Measurements from ENCODE around the gene PUS10.
"Not testable (repeated sequence)": the region's sequence is repeated elsewhere in the genome, so short reads cannot be mapped to it uniquely, and the experiment has no call there.

PUS10 gene, protein sequence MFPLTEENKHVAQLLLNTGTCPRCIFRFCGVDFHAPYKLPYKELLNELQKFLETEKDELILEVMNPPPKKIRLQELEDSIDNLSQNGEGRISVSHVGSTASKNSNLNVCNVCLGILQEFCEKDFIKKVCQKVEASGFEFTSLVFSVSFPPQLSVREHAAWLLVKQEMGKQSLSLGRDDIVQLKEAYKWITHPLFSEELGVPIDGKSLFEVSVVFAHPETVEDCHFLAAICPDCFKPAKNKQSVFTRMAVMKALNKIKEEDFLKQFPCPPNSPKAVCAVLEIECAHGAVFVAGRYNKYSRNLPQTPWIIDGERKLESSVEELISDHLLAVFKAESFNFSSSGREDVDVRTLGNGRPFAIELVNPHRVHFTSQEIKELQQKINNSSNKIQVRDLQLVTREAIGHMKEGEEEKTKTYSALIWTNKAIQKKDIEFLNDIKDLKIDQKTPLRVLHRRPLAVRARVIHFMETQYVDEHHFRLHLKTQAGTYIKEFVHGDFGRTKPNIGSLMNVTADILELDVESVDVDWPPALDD

DNA sequence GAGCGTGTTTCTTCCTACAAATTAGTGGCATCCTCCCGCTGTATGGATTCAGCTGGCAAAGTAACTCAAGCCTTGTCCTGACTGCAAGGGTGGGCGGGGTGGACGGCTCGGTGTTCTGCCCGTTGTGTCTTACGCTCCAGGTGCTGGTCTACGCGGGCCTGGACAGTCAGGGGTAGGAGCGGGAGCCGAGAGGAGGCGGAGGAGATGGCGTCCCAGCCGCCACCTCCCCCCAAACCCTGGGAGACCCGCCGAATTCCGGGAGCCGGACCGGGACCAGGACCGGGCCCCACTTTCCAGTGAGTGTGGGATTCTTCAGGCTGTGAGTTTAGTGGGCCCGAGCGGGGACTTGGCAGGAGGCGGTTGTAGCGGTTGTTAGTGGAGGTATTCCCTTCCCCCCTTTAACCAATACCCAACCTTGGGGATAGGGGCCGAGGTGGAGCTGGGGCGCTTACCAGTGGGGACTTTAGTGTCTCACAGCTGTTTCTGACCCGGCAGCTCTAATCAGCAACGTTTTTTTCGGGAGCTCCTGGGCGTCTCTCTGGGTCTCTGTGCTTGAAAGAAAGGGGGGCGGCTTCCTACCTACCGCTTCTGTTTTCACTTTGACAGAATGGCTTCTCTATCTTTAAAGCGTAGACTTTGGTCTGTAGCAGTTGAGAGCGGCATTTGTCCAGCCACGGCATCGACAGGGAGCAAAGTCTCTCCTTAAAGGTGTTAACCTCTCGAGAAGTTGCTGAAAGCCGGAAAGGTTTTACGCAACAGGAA, at the start of gene PUS10, which contains the start of gene PEX13:
Gene PUS10, minus strand, starts transcription at position 700 of the 762 bp plus-strand sequence. CDS start 6,365 bp downstream, outside the sequence.
Gene PEX13, plus strand, starts transcription at position 165 of the 762 bp plus-strand sequence. Its CDS starts 40 bp downstream, at position 205.
- peak; percentile 69 for DNase-seq

DNA sequence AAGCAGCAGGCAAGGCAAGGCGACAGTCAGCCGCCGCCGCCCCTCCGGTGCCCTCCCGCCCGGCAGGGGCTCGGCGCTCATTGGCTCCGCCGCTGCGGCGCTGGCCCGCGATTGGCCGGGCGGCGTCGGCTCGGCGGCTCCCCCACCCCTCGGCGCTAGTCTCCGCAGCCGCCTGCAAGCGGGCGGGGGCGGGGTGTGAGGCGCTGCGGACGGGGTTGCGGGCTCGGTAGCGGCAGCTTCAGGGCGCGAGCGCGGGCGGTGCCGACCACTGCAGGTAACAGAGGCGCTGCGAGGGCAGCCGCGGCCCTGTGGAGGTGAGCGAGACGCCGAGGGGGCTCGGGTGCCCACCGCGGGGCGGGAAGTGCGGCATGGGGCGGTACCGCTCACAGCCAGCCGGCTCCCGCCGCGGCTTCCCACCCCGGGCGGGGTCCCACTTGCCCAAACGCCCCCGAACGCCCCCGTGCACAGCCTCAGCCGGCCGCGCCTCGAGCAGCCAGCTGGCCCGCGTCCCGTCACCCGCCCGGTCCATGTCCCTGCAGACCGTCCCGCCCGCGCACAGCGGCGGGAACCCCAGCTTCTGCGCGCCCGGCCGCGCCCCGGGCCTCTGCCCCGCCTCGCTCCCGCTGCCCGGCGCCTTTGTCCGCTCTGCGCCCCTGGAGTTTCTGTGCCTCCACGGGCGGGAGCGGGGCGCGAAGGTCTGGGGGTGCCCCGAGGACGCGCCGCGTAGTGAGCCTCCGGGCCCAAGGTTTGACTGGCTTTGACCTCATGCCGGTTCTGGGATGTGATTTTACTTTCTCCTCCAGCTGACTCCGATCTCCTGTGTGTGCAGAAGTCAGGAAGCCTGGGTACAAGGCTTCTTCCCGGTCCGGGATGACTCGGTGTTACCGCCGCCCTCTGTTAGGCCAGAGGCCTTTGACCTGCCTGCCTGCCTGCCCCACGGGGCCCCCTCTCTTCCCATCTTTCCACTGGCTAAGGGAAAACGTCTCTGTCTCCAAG, 48.0 kb upstream of the PUS10 start, which contains the start of gene SANBR:
Gene SANBR, plus strand, starts transcription at position 158 of the 996 bp plus-strand sequence. CDS start 4,480 bp downstream, outside the sequence.
- peak; percentile 81 for DNase-seq

DNA sequence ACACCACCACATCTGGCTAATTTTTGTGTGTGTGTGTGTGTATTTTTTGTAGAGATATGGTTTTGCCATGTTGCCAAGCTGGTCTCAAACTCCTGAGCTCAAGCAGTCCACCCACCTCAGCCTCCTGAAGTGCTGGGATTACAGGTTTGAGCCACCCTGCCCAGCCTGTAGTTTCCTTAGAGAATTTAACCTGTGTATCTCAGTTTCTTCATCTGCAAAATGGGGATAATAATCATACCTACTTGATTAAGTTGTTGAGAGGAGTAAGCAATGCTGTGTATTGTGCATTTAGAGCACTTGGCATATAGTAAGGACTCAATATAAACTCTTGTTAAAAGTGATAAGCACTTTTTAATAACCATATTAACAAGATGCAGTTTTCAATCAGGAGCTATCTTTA, 41.3 kb upstream of the PUS10 start:
- no peak for DNase-seq

DNA sequence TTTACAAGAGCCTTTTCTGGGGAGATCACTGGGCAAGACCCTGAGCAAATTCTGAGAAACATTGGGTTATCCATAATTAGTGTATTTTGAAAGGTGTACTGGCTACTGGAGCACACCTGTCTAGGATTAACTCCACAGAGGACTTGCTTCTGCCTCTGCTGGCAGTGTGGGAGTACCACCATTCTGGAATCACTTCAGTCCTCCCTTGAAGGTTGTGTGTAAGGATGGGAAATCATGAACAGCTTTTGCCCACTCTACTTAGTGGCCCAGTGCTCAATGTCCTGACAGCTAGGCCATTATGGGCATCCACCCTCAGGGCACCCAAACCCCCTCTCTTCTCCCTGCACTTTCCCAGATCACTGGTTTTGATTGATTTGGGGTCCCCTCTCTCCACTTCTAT, 39.5 kb upstream of the PUS10 start:
- no peak for DNase-seq

DNA sequence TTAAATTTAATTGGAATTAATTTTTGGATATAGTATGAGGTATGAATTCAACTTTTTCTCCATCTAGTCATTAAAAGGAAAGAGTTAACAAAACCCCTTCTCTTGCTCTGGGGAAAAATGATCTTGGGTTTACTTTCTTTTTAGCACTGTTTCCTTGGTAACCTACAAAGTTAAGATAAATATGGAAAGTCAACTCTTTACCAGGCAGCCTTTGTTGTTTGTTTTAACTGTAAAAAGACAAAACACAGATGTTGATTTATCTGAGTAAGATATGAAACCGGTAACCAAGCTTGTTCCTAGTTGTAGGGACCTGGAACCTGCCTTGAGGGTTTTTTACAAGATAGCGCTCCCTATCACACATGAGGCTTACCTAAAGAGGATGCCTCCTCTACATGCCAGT, 37.5 kb upstream of the PUS10 start:
- DNase-seq: no peak

DNA sequence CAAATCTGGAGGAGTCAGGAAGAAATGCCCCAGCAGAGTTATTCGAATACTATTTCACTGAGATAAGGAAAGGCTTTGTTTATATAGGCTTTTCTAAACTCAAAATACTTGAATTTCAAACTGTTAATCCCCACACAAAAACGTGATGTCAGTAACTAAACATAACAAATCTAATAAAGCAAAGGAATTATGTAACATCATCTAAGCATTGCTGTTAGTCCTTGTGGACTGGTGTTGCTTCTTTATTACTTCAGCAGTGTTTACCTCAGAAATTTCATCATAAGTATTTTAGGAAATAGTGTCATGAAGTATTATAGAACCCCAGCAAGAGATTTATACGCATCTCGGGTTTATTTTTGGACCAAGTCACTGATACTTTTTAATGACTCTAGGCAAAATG, 27.9 kb upstream of the PUS10 start:
- no peak for DNase-seq

DNA sequence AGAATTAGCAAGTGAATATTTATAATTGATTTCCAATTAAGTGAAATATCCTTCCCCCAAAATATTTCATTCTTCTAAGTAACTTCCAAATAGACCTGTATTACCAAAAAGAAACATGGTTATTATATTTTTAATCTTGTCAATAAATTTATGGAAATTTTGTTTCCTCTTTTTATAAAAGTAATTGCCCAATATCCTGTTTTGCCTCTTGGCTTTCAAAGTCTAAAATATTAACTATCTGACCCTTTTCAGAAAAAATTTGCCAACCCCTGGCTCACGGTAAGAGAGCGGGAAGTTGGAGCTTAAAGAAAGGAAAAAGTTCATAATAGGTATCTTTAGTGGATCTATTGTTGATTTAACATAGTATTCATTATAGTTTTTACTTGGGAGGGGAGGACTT, 27.2 kb upstream of the PUS10 start:
- DNase-seq: no peak

DNA sequence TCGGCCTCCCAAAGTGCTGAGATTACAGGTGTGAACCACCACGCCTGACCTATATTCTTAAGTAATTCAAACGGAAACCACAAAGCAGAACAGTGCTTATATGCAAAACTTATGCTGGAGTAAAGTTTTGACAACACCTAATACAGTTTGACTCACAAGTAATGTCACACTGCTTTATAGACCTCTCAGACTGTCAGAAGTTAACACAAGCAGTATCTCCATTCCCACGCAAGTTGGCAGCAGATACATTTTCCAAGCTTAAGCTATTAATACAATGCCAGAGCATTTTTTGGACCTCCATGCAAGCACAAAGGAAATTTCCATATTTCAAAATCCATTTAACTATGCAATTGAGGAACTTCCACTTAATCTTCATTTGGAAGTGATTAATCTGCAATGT, 26.6 kb upstream of the PUS10 start:
- no peak for DNase-seq

DNA sequence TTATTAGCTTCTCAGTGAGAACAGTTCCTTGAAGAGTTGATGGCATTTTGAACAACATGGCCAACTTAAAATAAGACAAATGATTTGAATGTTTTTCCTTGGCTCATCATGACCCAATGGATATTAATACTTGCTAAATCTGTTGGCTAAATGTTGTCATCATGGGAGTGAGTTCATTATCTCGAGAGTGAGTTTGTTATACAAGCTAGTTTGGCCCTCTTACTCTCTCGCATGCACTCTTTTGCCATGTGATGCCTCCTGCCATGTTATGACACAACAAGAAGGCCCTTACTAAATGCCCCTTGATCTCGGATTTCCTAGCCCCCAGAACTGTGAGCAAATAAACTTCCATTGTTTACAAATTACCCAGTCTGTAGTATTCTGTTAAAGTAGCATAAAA, 24.8 kb upstream of the PUS10 start:
- DNase-seq: no peak

DNA sequence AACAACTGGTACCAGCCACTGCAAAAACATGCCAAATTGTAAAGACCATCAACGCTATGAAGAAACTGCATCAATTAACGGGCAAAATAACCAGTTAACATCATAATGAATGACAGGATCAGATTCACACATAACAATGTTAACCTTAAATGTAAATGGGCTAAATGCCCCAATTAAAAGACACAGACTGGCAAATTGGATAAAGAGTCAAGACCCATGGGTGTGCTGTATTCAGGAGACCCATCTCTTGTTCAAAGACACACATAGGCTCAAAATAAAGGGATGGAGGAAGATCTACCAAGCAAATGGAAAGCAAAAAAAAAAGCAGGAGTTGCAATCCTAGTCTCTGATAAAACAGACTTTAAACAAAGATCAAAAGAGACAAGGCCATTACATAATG, 18.6 kb upstream of the PUS10 start:
- DNase-seq: not testable (repeated sequence)

DNA sequence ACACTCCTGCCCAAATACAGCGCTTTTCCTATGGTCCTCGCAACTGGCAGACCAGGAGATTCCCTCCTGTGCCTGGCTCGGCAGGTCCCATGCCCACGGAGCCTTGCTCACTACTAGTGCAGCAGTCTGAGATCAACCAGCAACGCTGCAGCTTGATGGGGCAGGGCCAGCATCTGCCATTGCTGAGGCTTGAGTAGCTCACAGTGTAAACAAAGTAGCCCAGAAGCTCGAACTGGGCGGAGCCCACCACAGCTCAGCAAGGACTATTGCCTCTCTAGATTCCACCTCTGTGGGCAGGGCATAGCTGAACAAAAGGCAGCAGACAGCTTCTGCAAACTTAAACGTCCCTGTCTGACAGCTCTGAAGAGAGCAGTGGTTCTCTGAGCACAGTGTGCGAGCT, 16.5 kb upstream of the PUS10 start:
- DNase-seq: not testable (repeated sequence)

DNA sequence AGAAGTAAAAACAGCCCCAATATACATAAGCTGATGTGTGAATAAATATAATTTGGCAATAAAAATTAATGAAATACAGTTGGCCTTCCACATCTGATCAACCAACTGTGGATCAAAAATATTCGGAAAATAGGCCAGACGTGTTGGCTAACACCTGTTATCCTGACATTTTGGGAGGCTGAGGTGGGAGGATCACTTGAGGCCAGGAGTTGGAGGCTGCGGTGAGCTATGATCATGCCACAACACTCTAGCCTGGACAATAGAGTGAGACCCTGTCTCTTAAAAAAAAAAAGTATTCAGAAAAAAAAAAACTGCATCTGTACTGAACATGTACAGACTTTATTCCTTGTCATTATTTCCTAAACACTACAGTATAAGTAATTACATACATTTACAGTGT, 11.5 kb upstream of the PUS10 start:
- no peak for DNase-seq

DNA sequence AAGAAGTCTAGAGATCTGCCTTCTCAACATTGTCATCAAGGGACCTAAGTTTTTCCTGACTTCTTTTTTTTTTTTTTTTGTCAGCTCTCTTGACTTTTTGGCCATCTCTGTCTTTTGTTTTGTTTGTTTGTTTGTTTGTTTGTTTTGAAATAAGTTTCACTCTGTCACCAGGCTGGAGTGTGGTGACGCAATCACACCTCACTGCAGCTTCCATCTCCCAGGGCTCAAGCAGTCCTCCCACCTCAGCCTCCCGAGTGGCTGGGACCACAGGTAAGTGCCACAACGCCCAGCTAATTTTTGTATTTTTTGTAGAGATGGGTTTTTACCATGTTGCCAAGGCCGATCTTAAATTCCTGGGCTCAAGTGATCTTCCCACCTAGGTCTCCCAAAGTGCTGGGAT, 5.6 kb upstream of the PUS10 start:
- no peak for DNase-seq

DNA sequence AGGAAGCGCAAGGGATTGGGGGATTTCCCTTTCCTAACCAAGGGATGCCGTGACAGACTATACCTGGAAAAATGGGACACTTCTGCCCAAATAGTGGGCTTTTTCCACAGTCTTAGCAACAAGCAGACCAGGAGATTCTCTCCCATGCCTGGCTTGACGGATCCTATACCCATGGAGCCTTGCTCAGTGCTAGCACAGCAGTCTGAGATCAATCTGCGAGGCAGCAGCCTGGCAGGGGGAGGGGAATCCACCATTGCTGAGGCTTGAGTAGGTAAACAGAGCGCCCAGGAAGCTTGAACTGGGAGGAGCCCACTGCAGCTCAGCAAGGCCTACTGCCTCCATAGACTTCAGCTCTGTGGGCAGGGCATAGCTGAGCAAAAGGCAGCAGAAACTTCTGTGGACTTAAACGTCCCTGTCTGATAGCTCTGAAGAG, 3.2 kb upstream of the PUS10 start:
- no peak for DNase-seq

DNA sequence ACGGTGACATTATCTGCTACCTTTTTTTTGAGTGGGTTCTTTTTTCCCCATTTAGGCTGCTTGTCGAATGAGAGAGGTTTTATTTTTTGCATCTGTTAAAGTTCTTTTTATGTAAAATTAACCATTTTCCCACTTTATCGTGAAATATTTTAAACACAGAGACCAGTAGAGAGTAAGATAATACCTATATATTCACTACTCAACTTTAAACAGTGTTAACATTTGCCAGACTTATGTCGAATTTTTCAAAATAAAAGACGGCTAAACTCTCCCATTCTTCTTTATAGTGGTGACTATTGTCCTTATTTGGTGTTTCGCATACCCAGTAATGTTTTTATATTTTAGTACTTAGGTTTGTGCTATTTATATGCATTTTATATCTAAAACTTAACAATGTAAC, 743 bp upstream of the PUS10 start:
- DNase-seq: no peak

DNA sequence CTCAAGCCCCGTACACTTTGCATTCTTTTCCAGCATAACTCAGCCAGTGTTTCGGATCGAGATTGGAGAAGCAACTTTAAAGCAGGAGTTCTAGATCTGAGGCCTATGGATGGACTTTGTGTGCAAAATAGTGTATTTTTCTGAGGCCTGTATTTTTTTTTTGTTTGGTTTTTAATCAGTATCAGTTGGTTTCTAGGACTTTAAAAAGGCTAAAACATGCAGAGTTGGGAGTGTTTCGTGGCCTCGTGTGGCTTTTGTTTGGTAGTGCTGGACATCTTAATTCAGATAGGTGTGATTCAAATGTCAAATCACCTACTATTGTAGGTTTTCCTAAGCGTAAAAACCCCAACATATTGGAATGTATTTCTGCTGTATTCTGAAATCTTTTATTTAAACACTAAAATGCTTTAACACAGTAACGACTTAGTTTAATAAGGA, 282 bp upstream of the PUS10 start:
- DNase-seq: no peak

DNA sequence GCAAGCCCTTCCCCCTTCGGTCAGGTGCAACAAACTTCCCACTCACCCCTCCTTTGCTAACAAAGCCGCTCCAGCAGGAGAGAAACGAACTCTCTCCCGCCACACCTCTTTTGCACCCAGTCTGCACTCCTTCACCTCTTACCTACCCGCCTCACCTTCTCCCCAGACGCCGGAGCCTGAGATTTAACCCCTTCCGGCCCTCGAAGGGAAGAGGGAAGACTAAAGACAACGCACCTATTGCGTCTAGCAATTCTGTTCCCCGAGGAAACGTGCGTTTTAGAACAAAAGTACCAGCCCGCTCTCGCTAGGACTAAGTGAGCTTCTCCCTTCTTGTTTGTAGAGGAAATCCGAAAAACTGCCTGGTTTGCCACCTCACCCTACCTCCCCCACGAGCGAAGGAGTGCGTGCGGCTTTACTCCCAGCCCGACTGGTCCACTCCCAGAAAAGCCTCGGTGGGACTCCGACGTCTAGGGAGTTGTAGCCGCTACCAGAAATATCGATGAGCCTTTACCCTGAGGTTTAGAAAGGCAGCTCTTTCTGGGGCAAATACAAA, 976 bp downstream of the PUS10 start:
- DNase-seq: peak; percentile 69

DNA sequence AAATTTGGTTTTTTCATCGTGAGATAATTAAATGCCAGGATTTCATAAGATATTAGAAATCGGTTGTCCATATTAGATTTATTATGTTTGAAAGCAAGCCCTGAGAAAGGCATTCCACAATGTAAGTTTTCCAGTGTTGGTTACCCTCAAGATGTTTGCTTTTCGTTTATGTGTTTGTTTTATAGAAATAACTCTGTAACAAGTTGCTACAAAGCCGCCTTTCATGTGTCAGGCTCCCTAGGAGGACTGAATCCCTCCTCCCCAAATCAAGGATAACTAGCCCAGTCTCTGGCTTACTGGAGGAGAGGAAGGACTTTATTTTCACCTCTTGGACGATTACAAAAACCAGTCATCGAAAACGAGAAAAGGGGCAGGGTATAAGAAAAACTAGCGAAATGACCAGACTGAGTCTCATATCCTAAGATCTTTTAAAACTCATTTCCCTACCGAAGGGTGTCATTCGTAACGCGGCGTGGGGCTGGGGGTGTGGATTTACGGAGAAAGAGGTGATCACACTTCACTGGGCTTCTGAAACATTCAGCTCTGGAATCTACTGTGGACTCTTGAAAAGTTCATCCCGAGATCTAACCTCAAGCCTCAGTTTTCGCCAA, 1.6 kb downstream of the PUS10 start:
- no peak for DNase-seq

DNA sequence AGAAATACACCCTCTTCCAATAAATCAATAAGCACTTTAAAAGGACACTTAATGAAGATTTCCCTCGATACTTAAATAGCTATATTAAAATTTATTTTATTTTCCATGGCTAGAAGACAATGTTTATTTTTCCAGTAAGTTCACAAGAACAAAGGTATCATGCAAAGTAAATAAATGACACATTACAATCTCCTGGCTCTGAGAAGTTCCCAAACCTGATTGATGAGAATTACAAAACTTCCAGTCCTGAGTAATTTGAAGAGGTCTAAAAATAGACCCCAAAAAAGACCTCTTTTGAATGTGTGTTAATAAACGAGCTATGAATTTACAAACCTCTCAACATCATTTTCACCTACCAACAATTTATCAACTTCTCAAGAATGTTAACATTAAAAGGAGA, 2.1 kb downstream of the PUS10 start:
- no peak for DNase-seq

DNA sequence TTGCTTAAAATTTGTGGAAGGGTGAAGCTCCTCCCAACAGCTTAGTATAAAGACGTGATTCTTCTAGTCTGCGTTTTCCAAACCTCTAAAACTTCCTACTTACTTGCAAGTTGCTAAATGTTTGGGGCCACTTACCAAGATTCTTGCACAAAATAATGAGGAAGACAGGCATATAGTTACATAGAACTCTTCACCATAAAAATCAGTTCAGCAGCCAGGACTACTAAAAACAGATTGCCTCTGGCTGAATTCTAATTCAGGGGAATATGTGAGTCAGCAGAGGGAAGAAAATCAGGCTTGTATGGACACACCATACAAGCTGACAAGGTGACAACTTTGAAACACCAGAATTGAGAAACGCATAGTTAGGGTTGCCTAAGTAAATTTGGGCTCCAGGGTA, 3.3 kb downstream of the PUS10 start:
- DNase-seq: no peak

DNA sequence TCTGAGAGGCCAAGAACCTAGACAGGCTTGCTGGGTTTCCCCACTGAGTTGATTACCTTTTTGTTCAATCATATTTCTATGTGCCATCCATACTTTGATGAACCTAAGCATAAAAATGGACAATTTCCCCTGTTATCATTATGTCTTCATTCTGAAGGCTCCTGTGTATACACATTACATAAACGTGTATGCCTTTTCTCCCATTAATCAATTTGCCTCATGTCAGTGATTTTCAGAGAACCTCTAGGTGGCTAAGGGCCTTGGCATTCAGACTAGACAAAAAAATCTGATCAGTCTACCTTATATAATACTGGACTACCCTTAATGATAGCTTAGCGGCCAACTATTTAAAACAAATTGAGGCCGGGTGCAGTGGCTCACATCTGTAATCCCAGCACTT, 4.7 kb downstream of the PUS10 start:
- DNase-seq: no peak

DNA sequence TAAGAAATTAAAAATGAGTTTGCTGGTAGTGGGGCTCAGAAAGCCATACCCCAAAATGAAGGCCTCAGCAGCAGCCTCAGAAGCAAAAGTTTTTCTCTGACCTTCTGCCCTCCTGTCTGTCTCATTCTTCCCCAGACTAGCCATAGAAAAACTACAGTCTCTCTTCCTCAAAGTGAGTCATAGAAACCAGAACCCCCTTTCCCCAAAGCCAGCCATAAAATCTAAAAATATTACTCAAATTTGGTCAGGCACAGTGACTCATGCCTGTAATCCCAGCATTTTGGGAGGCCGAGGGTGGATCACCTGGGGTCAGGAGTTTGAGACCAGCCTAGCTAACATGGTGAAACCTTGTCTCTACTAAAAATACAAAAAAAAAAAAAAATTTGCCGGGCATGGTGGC, 5.8 kb downstream of the PUS10 start:
- DNase-seq: peak; percentile 93

All from MV-4-11 (cell line).